DND-41 (cell line): ENCODE data around the gene CES4A.

Experiments used
- ATAC-seq: fragments of 200-7000 bp; cut with Tn5 transposase; 3 replicates; pipeline ENCODE4 v1.9.1; 2021; ENCODE audit warnings: low read depth; ENCODE audit not compliant: insufficient read depth
- DNase-seq: peaks from one replicate; pipeline ENCODE4 v3.0.0-alpha.2; 2020
- H2AFZ ChIP-seq: 2 replicates; pipeline ENCODE4 v1.6.0; 2012; ENCODE audit warnings: low read depth, low read length
- H3K27ac ChIP-seq: 2 replicates; pipeline ENCODE4 v1.5.1; 2012; ENCODE audit warnings: low read length, inconsistent platforms
- H3K27me3 ChIP-seq: fragments of 200-600 bp; sonication (generic); 2 replicates; pipeline ENCODE4 v1.6.0; 2012; ENCODE audit warnings: low read length, mild to moderate bottlenecking, inconsistent platforms; ENCODE audit not compliant: insufficient read depth, poor library complexity
- H3K36me3 ChIP-seq: 2 replicates; pipeline ENCODE4 v1.5.1; 2012; ENCODE audit warnings: low read length, inconsistent platforms; ENCODE audit not compliant: insufficient read depth
- H3K4me1 ChIP-seq: 2 replicates; pipeline ENCODE4 v1.5.1; 2012; ENCODE audit warnings: mild to moderate bottlenecking, low read length; ENCODE audit not compliant: insufficient read depth
- H3K4me2 ChIP-seq: 2 replicates; pipeline ENCODE4 v1.6.0; 2012; ENCODE audit warnings: mild to moderate bottlenecking, moderate library complexity, low read length, inconsistent platforms; ENCODE audit not compliant: insufficient read depth
- H3K4me3 ChIP-seq, 2 experiments: fragments of 200-600 bp in 1 of 2; shearing (Covaris generic) in 1 of 2; 2 replicates each; pipeline ENCODE4 v1.5.1; 2012 to 2016; ENCODE audit warnings: inconsistent platforms in 2 of 2, low read length in 2 of 2, mild to moderate bottlenecking in 2 of 2, low read depth in 1 of 2, moderate library complexity in 1 of 2
- H3K79me2 ChIP-seq: 2 replicates; pipeline ENCODE4 v1.6.0; 2012; ENCODE audit warnings: low read length, inconsistent platforms; ENCODE audit not compliant: insufficient read depth
- H3K9ac ChIP-seq: 2 replicates; pipeline ENCODE4 v1.6.0; 2012; ENCODE audit warnings: low read depth, mild to moderate bottlenecking, inconsistent platforms, low read length, moderate library complexity
- H3K9me3 ChIP-seq: 2 replicates; pipeline ENCODE4 v1.5.1; 2012; ENCODE audit warnings: low read length, moderate library complexity, mild to moderate bottlenecking, inconsistent platforms; ENCODE audit not compliant: insufficient read depth, severe bottlenecking
- H4K20me1 ChIP-seq: 2 replicates; pipeline ENCODE4 v1.6.0; 2012; ENCODE audit warnings: low read length; ENCODE audit not compliant: insufficient read depth
- CTCF ChIP-seq: IDR thresholded peaks from 2 replicates; pipeline ENCODE4 v1.5.1; 2012; ENCODE audit warnings: borderline replicate concordance, low read length, moderate library complexity, mild to moderate bottlenecking; ENCODE audit not compliant: poor library complexity, severe bottlenecking; ENCODE audit errors: extremely low read depth
- EZH2 ChIP-seq: IDR thresholded peaks from 3 replicates; pipeline ENCODE4 v1.6.1; 2012; ENCODE audit warnings: borderline replicate concordance, low read depth, mild to moderate bottlenecking, moderate library complexity, low read length, inconsistent platforms; ENCODE audit not compliant: severe bottlenecking

CES4A gene

GRCh38 chr16:67034487-67034886 is 46.1 kb downstream of the CES4A start:
- Histone ChIP-seq H3K27ac (no peak overlapping the region), H3K36me3 (peaks cover 87% of the 10 kb centered on the region), H3K9me3 (no peaks in the 10 kb centered on the region), H3K27me3 (no peaks in the 10 kb centered on the region), H3K9ac (no peak overlapping the region), H3K4me3 (no peak overlapping the region), H4K20me1 (peaks cover 69% of the 10 kb centered on the region), H3K79me2 (peaks cover 100% of the 10 kb centered on the region), H2AFZ (no peak overlapping the region), H3K4me1 (peaks cover 48% of the 10 kb centered on the region), H3K4me2 (no peak overlapping the region)
- ATAC-seq (no peak), DNase-seq (no peak)
- TF ChIP-seq EZH2 (no peak), CTCF (no peak)

- H3K4me2 ChIP-seq: peak overlapping the region; percentile 11; the same call in 1 of the 2 replicates
- TF ChIP-seq EZH2 (no peak), CTCF (no peak)
- H3K9ac ChIP-seq: no peak overlapping the region
- peaks cover 88% of the 10 kb centered on the region for H3K36me3 ChIP-seq
- no peak for DNase-seq
- H3K79me2 ChIP-seq: peaks cover 100% of the 10 kb centered on the region
- no peaks in the 10 kb centered on the region for H3K27me3 ChIP-seq
- no peak for ATAC-seq
- H3K9me3 ChIP-seq: no peaks in the 10 kb centered on the region
- peaks cover 44% of the 10 kb centered on the region for H3K4me1 ChIP-seq
- no peak overlapping the region for H3K4me3 ChIP-seq
- peaks cover 72% of the 10 kb centered on the region for H4K20me1 ChIP-seq
- no peak overlapping the region for H2AFZ ChIP-seq
- H3K27ac ChIP-seq: no peak overlapping the region
These were observed 47.0 kb downstream of the CES4A start for GRCh38 chr16:67035364-67035763.

- Histone ChIP-seq H2AFZ (no peak overlapping the region), H3K9ac (no peak overlapping the region), H3K4me1 (peaks cover 35% of the 10 kb centered on the region), H3K4me3 (no peak overlapping the region), H4K20me1 (peaks cover 74% of the 10 kb centered on the region), H3K79me2 (peaks cover 100% of the 10 kb centered on the region), H3K36me3 (peaks cover 88% of the 10 kb centered on the region), H3K27ac (no peak overlapping the region), H3K9me3 (no peaks in the 10 kb centered on the region), H3K27me3 (no peaks in the 10 kb centered on the region), H3K4me2 (no peak overlapping the region)
- TF ChIP-seq EZH2: no peak
- no peak for TF ChIP-seq CTCF
- ATAC-seq: no peak
- no peak for DNase-seq
These were observed 47.9 kb downstream of the CES4A start for GRCh38 chr16:67036323-67036741.
